Measurements from ENCODE around the gene ASTE1.
"Not testable (repeated sequence)": the region's sequence is repeated elsewhere in the genome, so short reads cannot be mapped to it uniquely, and the experiment has no call there.

ASTE1 gene

GRCh38 chr3:131050001-131050400 is 23.4 kb upstream of the ASTE1 start:
- H3K27me3 ChIP-seq (ENCODE audit: insufficient read depth, insufficient read length): no peaks in the 10 kb centered on the region
- no peaks in the 10 kb centered on the region for H3K36me3 ChIP-seq (ENCODE audit: insufficient read depth, insufficient read length, low read length)
- DNase-seq (ENCODE audit: low read depth, low spot score): no peak
- no peak overlapping the region for H3K4me3 ChIP-seq (ENCODE audit: insufficient read length, low read depth)
- H3K4me1 ChIP-seq (ENCODE audit: insufficient read depth, insufficient read length): peaks cover 4% of the 10 kb centered on the region
- H3K9me3 ChIP-seq (ENCODE audit: insufficient read depth, low read length): peaks cover 6% of the 10 kb centered on the region; the same call in 1 of the 2 replicates
- no peak overlapping the region for H3K9ac ChIP-seq (ENCODE audit: insufficient read length, low read depth)
- TF ChIP-seq ZNF274 (IDR thresholded peaks at IDR 0.05; ENCODE audit: low read depth, low read length): no peak
- no peak for TF ChIP-seq SUZ12 (IDR thresholded peaks at IDR 0.05; ENCODE audit: extremely low read depth, insufficient read depth, insufficient read length)
- no peak for TF ChIP-seq YY1 (IDR thresholded peaks at IDR 0.05; ENCODE audit: insufficient read depth, insufficient read length)

- H3K36me3 ChIP-seq (ENCODE audit: insufficient read depth, insufficient read length, low read length): no peaks in the 10 kb centered on the region
- DNase-seq (ENCODE audit: low read depth, low spot score): no peak
- TF ChIP-seq ZNF274 (IDR thresholded peaks at IDR 0.05; ENCODE audit: low read depth, low read length) (no peak), YY1 (IDR thresholded peaks at IDR 0.05; ENCODE audit: insufficient read depth, insufficient read length) (no peak), SUZ12 (IDR thresholded peaks at IDR 0.05; ENCODE audit: extremely low read depth, insufficient read depth, insufficient read length) (no peak)
- H3K4me3 ChIP-seq (ENCODE audit: insufficient read length, low read depth): no peak overlapping the region
- H3K27me3 ChIP-seq (ENCODE audit: insufficient read depth, insufficient read length): no peaks in the 10 kb centered on the region
- peaks cover 4% of the 10 kb centered on the region for H3K4me1 ChIP-seq (ENCODE audit: insufficient read depth, insufficient read length)
- peaks cover 6% of the 10 kb centered on the region; the same call in 1 of the 2 replicates for H3K9me3 ChIP-seq (ENCODE audit: insufficient read depth, low read length)
- no peak overlapping the region for H3K9ac ChIP-seq (ENCODE audit: insufficient read length, low read depth)
Measured at GRCh38 chr3:131048030-131048429, 21.4 kb upstream of the ASTE1 start.

- Histone ChIP-seq H3K27me3 (ENCODE audit: insufficient read depth, insufficient read length) (no peaks in the 10 kb centered on the region), H3K36me3 (ENCODE audit: insufficient read depth, insufficient read length, low read length) (no peaks in the 10 kb centered on the region), H3K4me1 (ENCODE audit: insufficient read depth, insufficient read length) (peaks cover 4% of the 10 kb centered on the region), H3K4me3 (ENCODE audit: insufficient read length, low read depth) (no peak overlapping the region), H3K9me3 (ENCODE audit: insufficient read depth, low read length) (peaks cover 6% of the 10 kb centered on the region; the same call in 1 of the 2 replicates), H3K9ac (ENCODE audit: insufficient read length, low read depth) (no peak overlapping the region)
- DNase-seq (ENCODE audit: low read depth, low spot score): no peak
- TF ChIP-seq ZNF274 (IDR thresholded peaks at IDR 0.05; ENCODE audit: low read depth, low read length) (no peak), YY1 (IDR thresholded peaks at IDR 0.05; ENCODE audit: insufficient read depth, insufficient read length) (no peak), SUZ12 (IDR thresholded peaks at IDR 0.05; ENCODE audit: extremely low read depth, insufficient read depth, insufficient read length) (no peak)
Measured at GRCh38 chr3:131047582-131047981, 21.0 kb upstream of the ASTE1 start.

GRCh38 chr3:131042271-131042985 is 15.8 kb upstream of the ASTE1 start:
- peak; percentile 25 for DNase-seq (ENCODE audit: low read depth, low spot score)
- H3K4me3 ChIP-seq (ENCODE audit: insufficient read length, low read depth); H3K9me3 ChIP-seq (ENCODE audit: insufficient read depth, low read length); H3K36me3 ChIP-seq (ENCODE audit: insufficient read depth, insufficient read length, low read length); H3K27me3 ChIP-seq (ENCODE audit: insufficient read depth, insufficient read length); H3K4me1 ChIP-seq (ENCODE audit: insufficient read depth, insufficient read length); H3K9ac ChIP-seq (ENCODE audit: insufficient read length, low read depth): not testable (repeated sequence)

- TF ChIP-seq ZNF274 (IDR thresholded peaks at IDR 0.05; ENCODE audit: low read depth, low read length) (no peak), SUZ12 (IDR thresholded peaks at IDR 0.05; ENCODE audit: extremely low read depth, insufficient read depth, insufficient read length) (no peak), YY1 (IDR thresholded peaks at IDR 0.05; ENCODE audit: insufficient read depth, insufficient read length) (no peak)
- Histone ChIP-seq H3K4me1 (ENCODE audit: insufficient read depth, insufficient read length) (peaks cover 4% of the 10 kb centered on the region), H3K4me3 (ENCODE audit: insufficient read length, low read depth) (no peak overlapping the region), H3K36me3 (ENCODE audit: insufficient read depth, insufficient read length, low read length) (no peaks in the 10 kb centered on the region), H3K27me3 (ENCODE audit: insufficient read depth, insufficient read length) (no peaks in the 10 kb centered on the region), H3K9me3 (ENCODE audit: insufficient read depth, low read length) (no peaks in the 10 kb centered on the region), H3K9ac (ENCODE audit: insufficient read length, low read depth) (no peak overlapping the region)
- no peak for DNase-seq (ENCODE audit: low read depth, low spot score)
Measured at GRCh38 chr3:131038326-131038725, 11.7 kb upstream of the ASTE1 start.

GRCh38 chr3:131036986-131037385 is 10.4 kb upstream of the ASTE1 start:
- no peaks in the 10 kb centered on the region for H3K27me3 ChIP-seq (ENCODE audit: insufficient read depth, insufficient read length)

GRCh38 chr3:131036200-131036816 is 9.7 kb upstream of the ASTE1 start:
- Histone ChIP-seq H3K4me3 (ENCODE audit: insufficient read length, low read depth) (no peak overlapping the region), H3K9ac (ENCODE audit: insufficient read length, low read depth) (no peak overlapping the region), H3K4me1 (ENCODE audit: insufficient read depth, insufficient read length) (no peaks in the 10 kb centered on the region), H3K36me3 (ENCODE audit: insufficient read depth, insufficient read length, low read length) (no peaks in the 10 kb centered on the region), H3K27me3 (ENCODE audit: insufficient read depth, insufficient read length) (no peaks in the 10 kb centered on the region), H3K9me3 (ENCODE audit: insufficient read depth, low read length) (no peaks in the 10 kb centered on the region)
- DNase-seq (ENCODE audit: low read depth, low spot score): no peak
- TF ChIP-seq SUZ12 (IDR thresholded peaks at IDR 0.05; ENCODE audit: extremely low read depth, insufficient read depth, insufficient read length) (no peak), ZNF274 (IDR thresholded peaks at IDR 0.05; ENCODE audit: low read depth, low read length) (no peak), YY1 (IDR thresholded peaks at IDR 0.05; ENCODE audit: insufficient read depth, insufficient read length) (no peak)

More at GRCh38 chr3:131036986-131037385, 10.4 kb upstream of the ASTE1 start:
- no peak for TF ChIP-seq YY1 (IDR thresholded peaks at IDR 0.05; ENCODE audit: insufficient read depth, insufficient read length)
- TF ChIP-seq SUZ12 (IDR thresholded peaks at IDR 0.05; ENCODE audit: extremely low read depth, insufficient read depth, insufficient read length): no peak
- no peak for TF ChIP-seq ZNF274 (IDR thresholded peaks at IDR 0.05; ENCODE audit: low read depth, low read length)
- H3K4me3 ChIP-seq (ENCODE audit: insufficient read length, low read depth): no peak overlapping the region
- H3K9me3 ChIP-seq (ENCODE audit: insufficient read depth, low read length): no peaks in the 10 kb centered on the region
- H3K36me3 ChIP-seq (ENCODE audit: insufficient read depth, insufficient read length, low read length): no peaks in the 10 kb centered on the region
- no peak overlapping the region for H3K9ac ChIP-seq (ENCODE audit: insufficient read length, low read depth)
- peaks cover under 1% of the 10 kb centered on the region for H3K4me1 ChIP-seq (ENCODE audit: insufficient read depth, insufficient read length)
- DNase-seq (ENCODE audit: low read depth, low spot score): no peak
